GM11168 (cell line): ENCODE measurements around the gene C11orf24.

Experiments
- in situ Hi-C: fragments of 300-500 bp; cut with MboI; formaldehyde crosslinking; loops from one replicate; pipeline ENCODE4 v1.12.0; 2022; ENCODE audit warnings: low sequenced_read_pairs; ENCODE audit not compliant: unreplicated experiment

Gene C11orf24

DNA sequence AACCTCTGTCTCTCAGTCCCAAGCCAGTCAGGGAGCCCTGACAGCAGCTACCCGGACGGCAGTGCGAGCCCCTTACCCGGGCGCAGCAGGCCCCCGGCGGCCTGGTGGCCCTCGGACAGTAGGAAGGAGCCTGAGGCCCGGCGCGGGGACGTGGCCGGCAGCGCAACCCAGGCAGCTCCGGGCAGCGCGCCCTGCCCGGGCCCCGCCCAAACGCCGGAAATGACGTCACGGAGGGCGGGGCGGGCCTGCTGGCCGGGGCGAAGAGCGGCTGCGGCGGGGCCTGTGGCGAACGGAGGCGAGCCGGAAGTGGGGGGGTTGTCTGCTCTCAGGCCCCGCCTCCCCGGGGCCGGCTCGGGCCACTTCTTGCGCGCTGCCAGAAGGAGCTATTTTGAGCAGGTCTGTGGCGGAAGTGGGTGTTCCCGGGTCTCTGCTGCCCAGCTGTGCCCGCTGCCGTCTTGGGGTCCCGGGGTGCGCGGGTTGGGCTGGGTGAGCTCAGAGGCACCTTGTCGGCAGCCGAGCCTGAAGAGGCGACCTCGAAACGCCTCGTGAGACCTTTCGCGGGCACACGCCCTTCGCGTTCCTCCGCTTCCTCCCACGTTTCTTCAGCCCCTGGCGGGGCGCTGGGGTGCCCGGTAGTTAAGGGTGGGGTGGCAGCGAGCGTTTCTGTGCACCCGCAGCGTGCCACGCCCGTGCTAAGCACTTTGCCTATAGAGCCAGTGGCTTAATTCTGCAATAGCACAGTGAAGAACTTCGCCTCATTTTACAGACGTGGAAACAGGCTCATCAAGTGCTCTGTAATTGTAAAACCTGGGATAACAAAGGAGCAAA lies at the start of gene C11orf24:
C11orf24 (minus strand) TSS at position 193 of the 828 bp plus-strand sequence. CDS start 8,206 bp downstream, outside the sequence.
- in situ Hi-C loops, result no loop called here

- in situ Hi-C loops, result no loop called here
These were observed 45.5 kb upstream of the C11orf24 start for GRCh38 chr11:68317147-68317785.

DNA sequence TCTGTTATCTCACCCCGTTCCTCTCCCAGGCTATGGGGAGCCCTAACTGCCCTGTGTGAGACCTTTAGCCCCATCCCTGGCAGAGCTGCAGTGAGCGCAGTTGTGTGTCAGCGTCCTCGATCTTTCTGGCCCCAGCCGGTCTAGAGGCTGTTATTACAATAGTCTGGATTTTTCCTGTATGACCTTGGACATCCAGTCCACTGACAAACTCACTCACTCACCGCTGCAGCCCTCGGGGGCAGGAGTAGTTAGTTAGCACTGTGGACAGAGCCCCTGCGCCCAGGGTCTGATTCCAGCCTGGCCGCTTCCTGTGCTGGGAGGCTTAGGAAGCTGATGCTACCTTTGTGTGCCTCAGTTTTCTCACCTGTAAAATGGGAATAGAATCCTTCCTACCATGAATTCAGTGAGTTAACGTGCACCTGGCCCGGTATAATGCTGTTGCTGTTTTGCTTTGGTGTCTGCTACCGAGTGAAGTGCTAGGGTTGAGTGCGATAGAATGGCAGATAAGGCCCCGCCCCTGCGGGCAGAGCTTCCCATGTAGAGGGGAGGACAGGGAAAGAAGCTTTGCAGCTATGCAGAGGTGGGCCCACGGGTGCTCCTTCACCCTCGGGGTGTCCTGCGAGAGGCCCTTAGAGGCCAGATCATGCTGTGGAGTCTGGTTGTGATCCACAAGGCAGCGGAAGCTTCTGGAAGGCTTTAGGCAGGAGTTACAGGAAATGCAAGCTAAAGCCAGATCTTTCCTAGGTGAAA lies 43.6 kb upstream of the C11orf24 start:
- in situ Hi-C loops, result no loop called here

DNA sequence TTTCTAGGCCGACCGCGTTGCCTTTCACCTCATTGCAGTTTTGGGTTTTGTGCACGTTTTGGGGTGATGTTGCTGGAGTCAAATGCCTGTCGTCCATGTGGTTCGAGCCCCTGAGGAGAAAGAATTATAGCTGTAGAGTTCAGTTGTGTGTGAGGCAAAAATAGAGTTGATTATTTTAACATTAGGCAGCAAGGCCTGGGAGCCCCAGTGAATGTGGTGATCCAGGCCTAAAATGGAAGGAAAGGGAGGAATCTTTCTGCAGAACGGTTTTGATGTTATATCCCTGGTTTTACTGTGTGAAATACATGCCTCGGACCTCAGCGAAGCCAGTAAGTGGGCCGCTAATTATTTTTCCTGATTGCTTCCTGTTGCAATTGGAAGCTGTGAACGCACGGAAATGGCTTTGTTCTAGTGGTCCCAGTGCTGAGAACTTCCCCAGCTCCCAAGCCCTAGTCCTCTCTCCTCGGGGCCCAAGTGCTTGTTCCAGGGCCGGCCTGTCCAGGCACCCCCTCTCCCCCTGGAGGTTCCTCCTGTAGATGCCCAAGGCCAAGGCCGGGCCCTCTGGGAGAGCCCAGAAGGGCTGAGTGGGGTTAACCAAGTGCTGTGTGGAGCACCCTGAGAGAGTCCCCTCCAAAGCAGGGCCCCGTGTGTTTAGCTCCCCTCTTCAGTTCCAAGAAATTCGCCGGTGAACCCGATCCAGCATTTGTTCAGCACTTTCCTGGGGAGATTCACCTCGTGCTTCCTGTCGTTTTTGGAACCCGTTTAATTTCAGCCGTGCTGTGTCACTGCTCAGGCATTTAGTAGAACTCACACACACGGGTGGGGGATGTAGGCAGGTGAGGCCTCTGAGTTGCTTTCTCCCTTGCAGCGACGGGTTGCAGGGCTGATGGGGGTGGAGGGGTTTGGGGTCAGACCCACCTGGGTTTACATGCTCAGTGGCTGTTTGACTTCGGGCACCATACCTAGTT lies 42.7 kb upstream of the C11orf24 start:
- in situ Hi-C loops, result no loop called here

- in situ Hi-C loops, result no loop called here
These were observed 41.9 kb upstream of the C11orf24 start for GRCh38 chr11:68313574-68314202.

- in situ Hi-C loops, result no loop called here
These were observed 41.2 kb upstream of the C11orf24 start for GRCh38 chr11:68312780-68313573.

- in situ Hi-C loops, result no loop called here
These were observed 40.5 kb upstream of the C11orf24 start, which contains the start of gene LRP5 for GRCh38 chr11:68312117-68312779. Gene LRP5 (plus strand): TSS chr11:68312591. CDS start chr11:68312715, 124 bp downstream.

GRCh38 chr11:68311160-68312116 lies 39.7 kb upstream of the C11orf24 start:
- in situ Hi-C loops, result no loop called here

DNA sequence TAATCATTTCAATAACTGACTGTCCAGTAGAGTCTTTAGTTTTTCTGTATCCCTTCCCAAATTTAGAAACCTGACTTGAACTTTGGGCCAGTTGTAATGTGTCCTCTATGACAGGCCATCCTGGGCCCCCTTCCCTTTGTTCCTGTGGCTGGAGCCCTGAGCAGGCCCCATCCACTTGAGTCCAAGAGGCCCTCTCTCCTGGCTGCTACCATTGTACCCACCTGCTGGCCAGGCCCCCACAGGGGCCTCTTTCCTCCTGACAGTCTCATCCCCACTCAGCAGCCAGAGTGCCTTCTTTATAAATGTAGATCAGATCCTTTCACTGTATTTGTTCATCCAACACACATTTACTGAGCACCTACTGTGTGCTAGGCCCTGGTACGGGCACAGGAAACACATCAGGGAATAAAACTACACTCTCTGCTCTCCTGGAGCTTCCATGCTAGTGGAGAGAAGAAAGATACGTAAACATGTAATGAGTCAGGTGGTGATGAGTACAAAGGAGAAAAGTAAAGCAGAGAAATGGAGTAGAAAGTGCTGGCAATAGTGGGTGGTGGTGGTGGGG lies 37.9 kb upstream of the C11orf24 start:
- in situ Hi-C loops, result no loop called here

GRCh38 chr11:68308068-68308467 lies 36.3 kb upstream of the C11orf24 start:
- in situ Hi-C loops, result no loop called here

DNA sequence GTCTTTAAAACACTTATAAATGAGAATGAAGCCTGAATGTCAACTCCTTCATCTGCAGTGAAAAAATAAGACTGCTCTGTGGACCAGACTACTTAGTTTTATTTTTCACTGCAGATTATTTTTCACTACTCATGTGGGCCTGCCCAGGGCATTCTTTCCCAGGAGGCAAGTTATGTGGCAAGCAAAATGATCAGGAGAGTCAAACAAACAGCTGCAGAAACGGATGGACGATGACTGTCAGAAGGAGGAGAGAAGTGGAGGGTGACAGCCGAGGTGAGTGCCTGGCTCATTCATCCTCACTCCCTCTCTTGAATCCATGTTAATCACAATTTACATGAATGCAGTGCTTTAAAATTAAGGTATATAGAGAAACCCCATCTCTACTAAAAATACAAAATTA lies 34.9 kb upstream of the C11orf24 start:
- in situ Hi-C loops, result no loop called here

DNA sequence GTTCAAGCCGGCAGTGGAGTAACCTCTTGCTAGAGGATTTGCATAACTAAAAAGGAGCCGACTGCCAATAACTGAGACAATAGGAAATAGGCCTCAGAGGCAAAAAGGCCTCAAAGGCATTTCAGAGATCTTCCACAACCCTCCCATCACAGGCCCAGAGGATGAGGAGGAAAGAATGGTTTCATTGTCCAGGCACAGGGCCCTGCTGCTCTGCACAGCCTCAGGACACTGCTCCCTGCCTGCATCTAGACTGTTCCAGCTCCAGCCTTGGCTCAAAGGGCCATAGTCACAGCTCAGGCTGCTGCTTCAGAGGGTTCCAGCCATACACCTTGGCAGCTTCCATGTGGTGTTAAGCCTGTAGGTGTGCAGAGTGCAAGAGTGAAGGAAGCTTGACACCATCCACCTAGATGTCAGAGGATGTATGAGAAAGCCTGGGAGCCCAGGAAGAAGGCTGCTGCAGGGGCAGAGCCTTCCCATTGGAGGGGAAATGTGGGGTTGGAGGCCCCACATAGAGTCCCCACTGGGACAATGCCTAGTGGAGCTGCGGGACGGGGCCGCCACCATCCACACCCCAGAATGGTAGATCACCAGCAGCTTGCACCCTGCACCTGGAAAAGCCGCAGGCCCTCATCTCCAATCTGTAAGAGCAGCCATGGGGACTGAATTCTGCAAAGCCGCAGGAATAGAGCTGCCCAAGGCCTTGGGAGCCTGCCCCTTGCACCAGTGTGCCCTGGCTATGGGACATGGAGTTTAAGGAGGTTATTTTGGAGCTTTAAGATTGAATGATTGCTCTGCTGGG lies 32.4 kb upstream of the C11orf24 start:
- in situ Hi-C loops, result loop anchor here (5.0 kb wide), 1 partner anchor 78 kb away; no protein-coding TSS in a partner anchor

- in situ Hi-C loops, result loop anchor here (5.0 kb wide), 1 partner anchor 79 kb away; no protein-coding TSS in a partner anchor
These were observed 31.3 kb upstream of the C11orf24 start for GRCh38 chr11:68303083-68303482.

DNA sequence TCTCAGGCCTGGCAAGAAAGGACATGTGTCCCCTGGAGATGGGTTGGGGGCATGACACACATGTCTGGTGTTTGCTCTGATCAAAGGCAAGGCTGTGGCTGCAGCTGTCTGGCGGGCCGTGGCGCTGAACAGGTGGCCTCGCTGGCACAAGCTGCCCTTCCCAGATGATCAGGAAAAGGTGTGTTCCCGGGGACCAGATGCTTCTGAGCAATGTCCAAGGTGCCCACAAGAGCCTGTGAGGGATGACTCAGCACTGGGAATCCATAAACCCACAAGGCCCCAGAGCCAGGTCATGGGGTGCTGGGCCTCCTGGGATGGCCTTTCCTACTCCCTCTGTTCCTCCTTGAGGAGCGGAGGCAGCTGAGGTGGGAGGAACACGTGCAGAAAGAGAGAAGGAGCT lies 30.9 kb upstream of the C11orf24 start:
- in situ Hi-C loops, result loop anchor here (5.0 kb wide), 1 partner anchor 80 kb away; no protein-coding TSS in a partner anchor

DNA sequence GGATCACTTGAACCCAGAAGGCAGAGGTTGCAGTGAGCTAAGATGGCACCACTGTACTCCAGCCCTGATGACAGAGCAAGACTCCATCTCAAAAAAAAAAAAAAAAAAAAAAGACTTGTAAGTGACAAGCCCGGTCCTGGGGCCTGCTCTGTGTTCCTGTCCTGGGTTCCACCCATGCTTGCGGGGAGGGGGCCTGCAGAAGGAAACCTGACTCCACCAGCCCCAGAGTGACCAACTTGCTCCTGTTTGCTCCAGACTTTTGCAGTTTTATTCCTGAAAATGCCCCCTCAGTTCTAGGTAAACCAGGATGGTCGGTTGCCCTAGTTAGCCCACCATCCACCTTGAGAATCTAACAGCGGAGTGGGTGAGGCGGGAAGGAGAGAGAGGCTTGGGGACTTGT lies 30.5 kb upstream of the C11orf24 start:
- in situ Hi-C loops, result loop anchor here (5.0 kb wide), 1 partner anchor 80 kb away; no protein-coding TSS in a partner anchor
